ENCODE measurements around the gene QTRT2.

QTRT2 gene

DNA sequence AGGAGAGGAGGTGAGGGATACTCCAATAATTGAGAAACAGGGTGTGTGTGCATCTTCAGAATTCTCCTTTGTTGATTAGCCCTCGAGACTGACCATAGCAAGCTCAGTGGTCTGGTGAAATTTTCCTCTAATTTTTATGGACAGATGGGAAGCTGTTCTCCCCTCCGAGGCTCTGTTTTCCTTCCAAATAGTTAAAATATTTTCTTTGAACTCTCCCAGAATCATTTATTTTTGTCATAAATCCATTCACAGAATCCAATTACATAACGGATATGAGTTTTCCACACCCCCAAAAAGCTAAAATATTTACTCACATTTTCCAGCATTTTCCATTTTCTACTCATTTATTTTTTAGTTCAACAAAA, 36.5 kb downstream of the QTRT2 start:
- CTCF ChIA-PET: no interaction called here
- no peak overlapping the region for H3K27ac Mint-ChIP-seq
- no peak for DNase-seq
- H3K4me1 Mint-ChIP-seq: no peaks in the 10 kb centered on the region
- H3K9me3 Mint-ChIP-seq: no peaks in the 10 kb centered on the region
- peaks cover 15% of the 10 kb centered on the region for H3K27me3 Mint-ChIP-seq
- peaks cover under 1% of the 10 kb centered on the region for H3K36me3 Mint-ChIP-seq
- no peak overlapping the region for H3K4me3 Mint-ChIP-seq

DNA sequence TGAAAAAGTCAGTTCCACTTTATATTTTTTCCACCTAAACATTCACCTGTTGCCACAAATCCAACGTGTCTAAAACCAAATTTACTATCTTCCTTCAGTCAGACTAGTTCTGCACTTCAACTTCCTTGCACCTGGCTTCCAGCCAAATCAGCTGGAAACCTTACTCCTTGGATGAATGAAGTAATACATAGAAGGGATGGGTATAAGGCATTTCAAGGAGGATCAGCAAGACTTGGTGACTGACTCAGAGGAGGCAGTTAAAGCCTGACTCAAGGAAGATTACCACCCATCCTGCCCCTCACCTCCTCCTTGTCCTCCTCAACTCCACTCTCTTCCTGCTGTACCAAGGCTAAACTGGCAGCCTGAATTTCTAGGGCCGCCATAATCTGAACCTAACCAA, 37.1 kb downstream of the QTRT2 start:
- Mint-ChIP-seq H3K27ac (no peak overlapping the region), H3K4me1 (no peaks in the 10 kb centered on the region), H3K27me3 (peaks cover 15% of the 10 kb centered on the region), H3K4me3 (no peak overlapping the region), H3K36me3 (no peaks in the 10 kb centered on the region), H3K9me3 (no peaks in the 10 kb centered on the region)
- CTCF ChIA-PET: no interaction called here
- DNase-seq: no peak

DNA sequence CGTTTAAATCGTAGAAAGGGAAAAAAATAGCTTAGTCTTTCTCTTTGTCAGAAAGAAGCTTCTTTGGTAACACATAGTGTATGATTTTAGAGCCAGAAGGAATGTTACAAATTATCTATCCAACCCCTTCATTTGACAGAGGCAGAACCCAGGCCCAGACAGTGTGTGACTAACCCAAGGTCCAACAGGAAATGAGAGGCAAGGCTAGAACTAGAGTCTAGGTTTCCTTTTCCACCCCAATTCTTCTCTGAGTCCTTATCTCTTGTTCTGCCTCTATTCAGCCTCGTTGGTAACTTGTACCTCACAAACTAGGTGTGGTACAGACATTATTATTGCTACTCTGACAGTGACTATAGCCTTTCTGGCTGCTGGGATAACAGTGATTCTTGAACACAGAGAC, 39.3 kb downstream of the QTRT2 start:
- CTCF ChIA-PET: no interaction called here
- H3K4me3 Mint-ChIP-seq: no peak overlapping the region
- H3K27ac Mint-ChIP-seq: no peak overlapping the region
- H3K9me3 Mint-ChIP-seq: no peaks in the 10 kb centered on the region
- H3K36me3 Mint-ChIP-seq: no peaks in the 10 kb centered on the region
- H3K4me1 Mint-ChIP-seq: no peaks in the 10 kb centered on the region
- no peak for DNase-seq
- H3K27me3 Mint-ChIP-seq: peaks cover 19% of the 10 kb centered on the region

DNA sequence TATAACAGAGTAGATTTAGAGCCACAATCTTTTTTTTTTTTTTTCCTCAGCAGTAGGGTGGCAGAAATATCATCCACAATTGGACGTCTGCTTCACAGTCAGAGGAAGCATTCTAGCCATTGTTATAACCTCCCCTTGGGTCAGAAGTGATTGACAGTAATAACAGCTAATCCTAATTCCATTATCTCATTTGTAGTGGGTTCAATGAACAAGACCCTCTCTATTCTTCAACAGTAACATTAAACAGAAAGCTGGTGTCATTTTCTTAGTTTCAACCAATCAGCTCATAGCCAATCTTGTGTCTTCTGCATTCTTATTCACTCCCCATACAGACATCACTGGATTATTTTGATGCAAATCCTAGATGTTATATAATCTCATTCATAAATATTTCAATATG, 44.6 kb downstream of the QTRT2 start:
- Mint-ChIP-seq H3K36me3 (no peaks in the 10 kb centered on the region), H3K4me3 (no peak overlapping the region), H3K4me1 (no peaks in the 10 kb centered on the region), H3K27me3 (peaks cover 10% of the 10 kb centered on the region), H3K27ac (no peak overlapping the region), H3K9me3 (no peaks in the 10 kb centered on the region)
- DNase-seq: no peak
- CTCF ChIA-PET: no interaction called here

DNA sequence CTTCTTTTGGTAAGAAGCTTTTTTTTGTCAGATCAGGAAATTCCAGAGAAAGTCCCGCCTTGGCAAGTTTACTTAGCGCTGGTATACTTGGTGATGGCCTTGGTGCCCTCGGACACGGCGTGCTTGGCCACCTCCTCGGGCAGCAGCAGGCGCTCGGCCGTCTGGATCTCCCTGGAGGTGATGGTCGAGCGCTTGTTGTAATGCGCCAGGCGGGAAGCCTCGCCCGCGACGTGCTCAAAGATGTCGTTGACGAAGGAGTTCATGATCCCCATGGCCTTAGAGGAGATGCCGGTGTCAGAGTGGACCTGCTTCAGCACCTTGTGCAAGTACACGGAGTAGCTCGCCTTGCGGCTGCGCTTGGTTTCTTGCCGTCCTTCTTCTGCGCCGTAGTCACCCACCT, 46.6 kb downstream of the QTRT2 start:
- H3K36me3 Mint-ChIP-seq: no peaks in the 10 kb centered on the region
- H3K27me3 Mint-ChIP-seq: peaks cover 12% of the 10 kb centered on the region
- H3K4me1 Mint-ChIP-seq: no peaks in the 10 kb centered on the region
- H3K9me3 Mint-ChIP-seq: no peaks in the 10 kb centered on the region
- H3K4me3 Mint-ChIP-seq: no peak overlapping the region
- CTCF ChIA-PET: no interaction called here
- no peak overlapping the region for H3K27ac Mint-ChIP-seq
- no peak for DNase-seq

DNA sequence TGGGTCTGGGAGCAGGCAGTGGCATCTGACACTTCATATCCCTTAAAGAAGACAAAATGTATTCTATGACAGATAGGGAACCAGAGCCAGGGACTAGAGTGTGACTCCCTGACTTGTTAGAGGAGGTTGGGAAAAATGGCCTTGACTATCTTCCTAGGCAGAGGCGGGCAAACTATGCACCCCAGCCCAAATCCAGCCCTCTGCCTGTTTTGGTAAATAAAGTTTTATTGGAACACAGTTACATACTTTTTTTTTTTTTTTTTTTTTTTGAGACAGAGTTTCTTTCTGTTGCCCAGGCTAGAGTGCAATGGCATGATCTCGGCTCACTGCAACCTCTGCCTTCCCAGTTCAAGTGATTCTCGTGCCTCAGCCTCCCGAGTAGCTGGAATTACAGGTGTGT, 47.3 kb downstream of the QTRT2 start:
- CTCF ChIA-PET: no interaction called here
- Mint-ChIP-seq H3K27ac (no peak overlapping the region), H3K9me3 (no peaks in the 10 kb centered on the region), H3K4me3 (no peak overlapping the region), H3K27me3 (peaks cover 12% of the 10 kb centered on the region), H3K36me3 (no peaks in the 10 kb centered on the region), H3K4me1 (no peaks in the 10 kb centered on the region)
- no peak for DNase-seq

DNA sequence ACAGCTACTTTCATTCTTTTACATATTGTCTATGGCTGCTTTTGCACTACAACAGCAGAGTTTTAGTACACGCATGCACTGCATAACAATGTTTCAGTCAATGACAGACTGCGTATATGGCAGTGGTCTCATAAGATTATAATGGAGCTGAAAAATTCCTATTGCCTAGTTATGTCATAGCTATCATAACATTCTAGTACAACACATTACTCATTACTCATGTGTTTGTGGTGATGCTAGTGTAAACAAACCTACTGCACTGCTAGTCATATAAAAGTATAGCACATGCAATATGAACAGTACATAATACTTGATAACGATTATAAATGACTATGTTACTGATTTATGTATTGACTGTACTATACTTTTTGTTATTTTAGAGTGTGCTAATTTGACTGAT, 47.9 kb downstream of the QTRT2 start:
- CTCF ChIA-PET: no interaction called here
- no peaks in the 10 kb centered on the region for H3K9me3 Mint-ChIP-seq
- H3K4me3 Mint-ChIP-seq: no peak overlapping the region
- H3K27ac Mint-ChIP-seq: no peak overlapping the region
- no peaks in the 10 kb centered on the region for H3K36me3 Mint-ChIP-seq
- no peak for DNase-seq
- peaks cover 13% of the 10 kb centered on the region for H3K27me3 Mint-ChIP-seq
- H3K4me1 Mint-ChIP-seq: no peaks in the 10 kb centered on the region

DNA sequence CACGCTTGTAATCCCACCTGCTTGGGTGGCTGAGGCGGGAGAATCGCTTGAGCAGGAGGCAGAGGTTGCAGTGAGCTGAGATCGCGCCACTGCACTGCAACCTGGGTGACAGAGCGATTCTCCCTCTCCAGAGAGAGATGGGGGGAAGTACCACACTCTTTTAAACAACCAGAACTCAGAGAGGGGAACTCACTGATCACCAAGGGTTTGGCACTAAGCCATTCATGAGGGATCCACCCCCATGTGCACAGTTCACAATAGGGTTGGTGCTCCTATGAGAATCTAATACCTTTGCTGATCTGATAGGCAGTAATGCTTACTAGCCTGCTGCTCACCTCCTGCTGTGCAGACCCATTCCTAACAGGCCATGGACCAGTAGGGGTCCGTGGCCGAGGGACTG, 51.6 kb downstream of the QTRT2 start:
- Mint-ChIP-seq H3K27ac (no peak overlapping the region), H3K4me3 (no peak overlapping the region)
- CTCF ChIA-PET: no interaction called here

DNA sequence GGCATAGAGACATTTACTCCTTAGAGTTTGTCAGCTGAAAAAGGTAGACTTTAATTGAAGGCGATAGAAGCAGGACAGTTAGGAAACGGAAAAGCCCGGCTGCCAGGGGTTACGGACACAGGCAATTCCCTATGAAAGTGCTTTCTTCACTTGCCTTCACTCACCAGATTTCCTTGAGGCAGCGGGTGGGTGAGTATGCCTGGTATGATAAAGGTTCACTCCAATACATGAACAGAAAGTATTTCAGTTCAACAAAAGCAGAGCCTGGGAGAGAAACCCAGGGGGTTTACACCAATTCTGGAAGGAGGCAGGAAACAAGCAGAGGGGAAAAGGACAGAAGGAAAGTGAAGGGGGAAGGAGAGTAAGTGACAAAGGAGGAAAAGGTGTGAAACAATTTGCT, 53.9 kb downstream of the QTRT2 start:
- H3K4me1 Mint-ChIP-seq: no peaks in the 10 kb centered on the region
- DNase-seq: no peak
- no peak overlapping the region for H3K4me3 Mint-ChIP-seq
- no peaks in the 10 kb centered on the region for H3K9me3 Mint-ChIP-seq
- CTCF ChIA-PET: no interaction called here
- H3K27me3 Mint-ChIP-seq: peaks cover 13% of the 10 kb centered on the region
- H3K36me3 Mint-ChIP-seq: no peaks in the 10 kb centered on the region
- no peak overlapping the region for H3K27ac Mint-ChIP-seq

More for the DNA sequence above, 51.6 kb downstream of the QTRT2 start:
- no peaks in the 10 kb centered on the region for H3K36me3 Mint-ChIP-seq
- peaks cover 13% of the 10 kb centered on the region for H3K27me3 Mint-ChIP-seq
- H3K9me3 Mint-ChIP-seq: no peaks in the 10 kb centered on the region
- DNase-seq: no peak
- H3K4me1 Mint-ChIP-seq: no peaks in the 10 kb centered on the region

DNA sequence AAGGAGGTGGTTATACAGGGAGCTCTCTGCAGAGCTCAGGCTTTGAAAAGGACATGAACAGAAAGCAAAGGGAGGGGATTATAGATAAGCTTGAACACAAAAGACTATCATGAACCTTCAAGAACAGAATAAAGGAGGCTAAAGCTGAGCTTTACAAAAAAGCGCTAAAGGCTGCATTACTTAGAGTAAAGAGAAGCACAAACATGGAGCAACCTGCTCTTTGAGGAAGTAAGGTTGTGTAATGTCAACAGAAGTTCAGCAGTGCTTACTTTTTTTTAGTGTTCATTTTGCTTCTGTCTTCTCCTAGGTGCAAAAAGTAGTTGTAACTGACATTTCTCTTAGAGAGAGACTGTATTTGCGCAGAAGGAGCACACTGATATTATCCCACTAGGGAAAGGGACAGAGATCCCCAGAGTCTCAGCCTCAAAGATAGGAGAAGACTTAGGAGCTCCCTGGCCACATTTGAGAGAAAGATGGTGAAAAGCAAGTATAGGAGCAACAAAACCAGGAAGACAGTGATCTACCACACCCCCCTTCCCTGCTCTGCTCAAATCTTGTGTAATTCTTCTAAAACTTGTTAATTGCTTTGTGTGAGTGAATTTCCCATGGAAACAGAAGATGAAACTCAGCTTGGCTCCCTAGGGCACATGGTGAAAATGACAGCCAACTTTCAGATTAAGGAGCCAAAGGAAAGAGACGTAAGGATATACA, 54.7 kb downstream of the QTRT2 start:
- no peak overlapping the region for H3K4me3 Mint-ChIP-seq
- DNase-seq: no peak
- H3K27ac Mint-ChIP-seq: no peak overlapping the region
- H3K4me1 Mint-ChIP-seq: no peaks in the 10 kb centered on the region
- H3K9me3 Mint-ChIP-seq: no peaks in the 10 kb centered on the region
- CTCF ChIA-PET: no interaction called here
- peaks cover 13% of the 10 kb centered on the region for H3K27me3 Mint-ChIP-seq
- no peaks in the 10 kb centered on the region for H3K36me3 Mint-ChIP-seq

DNA sequence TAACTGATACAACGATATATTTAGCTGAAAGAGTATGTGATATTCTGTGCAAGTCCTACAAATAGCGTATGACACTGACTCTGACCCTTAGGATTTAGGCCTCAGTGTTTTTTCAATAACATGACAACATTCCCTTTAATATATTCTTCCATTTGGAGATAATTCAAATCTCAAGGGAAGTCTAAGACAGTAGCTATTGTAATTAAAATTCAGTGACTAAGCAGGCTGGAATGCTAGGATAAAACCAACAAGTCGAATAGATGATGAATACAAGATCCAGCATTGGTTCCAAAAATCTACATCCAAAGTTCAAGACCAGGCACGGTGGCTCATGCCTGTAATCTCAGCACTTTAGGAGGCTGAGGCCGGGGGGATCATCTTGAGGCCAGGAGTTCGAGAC, 56.2 kb downstream of the QTRT2 start:
- Mint-ChIP-seq H3K9me3 (no peaks in the 10 kb centered on the region), H3K4me3 (no peak overlapping the region), H3K27me3 (peaks cover 12% of the 10 kb centered on the region), H3K4me1 (no peaks in the 10 kb centered on the region), H3K36me3 (no peaks in the 10 kb centered on the region), H3K27ac (no peak overlapping the region)
- CTCF ChIA-PET: interaction anchor here (0.5 kb wide), 1 partner anchor 64 kb away, joined by 3 read pairs; no protein-coding TSS in a partner anchor
- no peak for DNase-seq

DNA sequence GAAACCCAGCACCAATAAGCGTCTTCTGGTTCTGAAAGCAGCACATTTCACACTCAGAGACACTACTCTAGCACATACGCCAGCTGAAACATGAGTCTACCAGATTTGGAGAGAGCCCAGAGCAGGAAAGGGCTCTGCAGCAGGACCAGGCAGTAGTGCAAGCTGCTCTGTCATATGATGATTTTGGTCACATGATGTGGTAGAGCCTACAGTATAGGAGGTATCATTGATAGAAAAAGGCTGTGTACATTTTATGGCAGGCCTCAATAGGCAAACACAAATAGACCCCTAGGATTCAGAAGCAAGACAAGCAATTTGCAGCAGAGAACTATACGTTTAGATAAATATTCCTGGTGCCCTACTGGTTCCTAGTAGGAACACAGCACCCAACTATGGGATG, 58.2 kb downstream of the QTRT2 start:
- Mint-ChIP-seq H3K27me3 (peaks cover 3% of the 10 kb centered on the region), H3K27ac (no peak overlapping the region), H3K36me3 (no peaks in the 10 kb centered on the region), H3K4me1 (no peaks in the 10 kb centered on the region), H3K9me3 (no peaks in the 10 kb centered on the region), H3K4me3 (no peak overlapping the region)
- DNase-seq: no peak
- CTCF ChIA-PET: no interaction called here

DNA sequence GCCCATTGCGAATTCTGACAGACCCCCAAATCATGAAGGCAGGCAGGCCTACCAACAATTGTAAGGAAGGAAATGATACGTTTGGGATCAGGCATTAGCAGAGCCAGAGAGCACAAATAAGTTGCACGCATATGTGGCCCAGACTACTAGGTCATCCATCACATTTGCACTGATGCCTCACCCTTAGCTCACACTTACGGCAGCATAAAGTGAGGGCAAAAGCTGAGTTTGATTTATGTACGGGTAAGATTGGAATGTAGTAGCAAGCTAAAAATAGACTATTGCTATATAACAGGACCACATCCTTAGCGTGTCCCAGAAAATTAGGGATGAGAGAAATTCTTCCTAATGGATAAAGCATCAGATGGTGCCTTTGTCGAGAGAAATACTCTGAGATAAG, 58.6 kb downstream of the QTRT2 start:
- CTCF ChIA-PET: no interaction called here
- H3K4me1 Mint-ChIP-seq: no peaks in the 10 kb centered on the region
- H3K27ac Mint-ChIP-seq: no peak overlapping the region
- H3K27me3 Mint-ChIP-seq: no peaks in the 10 kb centered on the region
- H3K36me3 Mint-ChIP-seq: no peaks in the 10 kb centered on the region
- H3K4me3 Mint-ChIP-seq: no peak overlapping the region
- no peaks in the 10 kb centered on the region for H3K9me3 Mint-ChIP-seq
- no peak for DNase-seq

DNA sequence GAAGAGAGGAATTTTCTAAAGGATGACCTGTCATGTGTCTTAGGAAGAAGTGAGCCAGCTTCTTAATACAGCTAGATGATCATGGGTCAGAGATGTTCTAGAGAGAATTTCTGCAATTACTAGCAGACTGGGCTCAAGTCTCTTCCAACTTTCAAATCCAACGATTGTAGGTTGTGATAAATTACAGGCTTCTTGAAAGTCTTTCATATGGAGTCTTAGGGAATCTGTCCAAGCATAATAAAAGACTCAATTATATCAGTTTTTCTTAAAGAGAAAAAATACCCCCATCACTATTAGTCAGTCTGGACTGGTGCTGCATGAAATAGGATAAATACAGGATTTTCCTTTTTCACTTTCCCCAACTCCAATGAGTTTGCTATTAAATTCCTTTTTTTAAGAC, 63.2 kb downstream of the QTRT2 start:
- H3K27ac Mint-ChIP-seq: no peak overlapping the region
- DNase-seq: no peak
- no peaks in the 10 kb centered on the region for H3K36me3 Mint-ChIP-seq
- H3K9me3 Mint-ChIP-seq: no peaks in the 10 kb centered on the region
- no peaks in the 10 kb centered on the region for H3K4me1 Mint-ChIP-seq
- H3K4me3 Mint-ChIP-seq: no peak overlapping the region
- CTCF ChIA-PET: no interaction called here
- H3K27me3 Mint-ChIP-seq: peaks cover 4% of the 10 kb centered on the region

DNA sequence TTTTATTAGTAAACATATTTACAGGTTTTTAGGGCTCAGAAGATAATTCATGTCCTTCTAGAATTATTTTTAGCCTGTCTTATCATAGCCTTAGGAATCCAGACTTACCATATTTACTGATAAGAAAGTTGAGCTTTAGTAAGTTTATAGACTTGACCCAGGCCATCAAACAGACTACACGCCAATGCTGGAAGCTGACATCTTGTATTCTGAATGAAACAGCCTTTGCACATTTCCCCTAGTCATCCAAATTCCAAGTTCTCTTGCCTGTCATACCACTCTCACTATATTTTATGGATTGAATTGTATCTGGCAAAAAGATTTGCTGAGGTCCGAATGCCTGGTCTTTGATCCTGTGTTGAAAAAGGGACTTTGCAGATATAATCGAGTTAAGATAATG, 63.7 kb downstream of the QTRT2 start:
- no peaks in the 10 kb centered on the region for H3K9me3 Mint-ChIP-seq
- no peak overlapping the region for H3K27ac Mint-ChIP-seq
- no peaks in the 10 kb centered on the region for H3K36me3 Mint-ChIP-seq
- H3K27me3 Mint-ChIP-seq: peaks cover 4% of the 10 kb centered on the region
- H3K4me3 Mint-ChIP-seq: no peak overlapping the region
- no peaks in the 10 kb centered on the region for H3K4me1 Mint-ChIP-seq
- CTCF ChIA-PET: no interaction called here
- no peak for DNase-seq

Measured in activated naive CD4-positive, alpha-beta T cell treated with anti-CD3 and anti-CD28 coated beads, Interleukin-2, amount 10 ng/mL, durations not matched to agents 7 days and 5 days (primary cell).